HG02973 (cell line): ENCODE measurements around the gene SNX33.
"Not testable (repeated sequence)": the region's sequence is repeated elsewhere in the genome, so short reads cannot be mapped to it uniquely, and the experiment has no call there.

ENCODE experiments used
- ATAC-seq: cut with Tn5 transposase; IDR thresholded peaks from one replicate; pipeline ENCODE4 v1.9.1; 2021; ENCODE audit warnings: moderate library complexity; ENCODE audit not compliant: unreplicated experiment

The SNX33 gene

GRCh38 chr15:75697974-75698747, 50.4 kb downstream of the SNX33 start:
- ATAC-seq: not testable (repeated sequence)

- ATAC-seq: not testable (repeated sequence)
Measured at GRCh38 chr15:75699517-75699916, 51.8 kb downstream of the SNX33 start.

GRCh38 chr15:75699961-75700874, 52.5 kb downstream of the SNX33 start:
- not testable (repeated sequence) for ATAC-seq

- ATAC-seq: not testable (repeated sequence)
Measured at GRCh38 chr15:75701071-75702003, 53.6 kb downstream of the SNX33 start.

- ATAC-seq: no peak
Measured at GRCh38 chr15:75702436-75702835, 54.7 kb downstream of the SNX33 start.

- not testable (repeated sequence) for ATAC-seq
Measured at GRCh38 chr15:75703440-75704262, 55.9 kb downstream of the SNX33 start.

- ATAC-seq: no peak
Measured at GRCh38 chr15:75704263-75704615, 56.5 kb downstream of the SNX33 start.

- ATAC-seq: no peak
Measured at GRCh38 chr15:75704618-75705017, 56.9 kb downstream of the SNX33 start.

GRCh38 chr15:75705375-75705774, 57.7 kb downstream of the SNX33 start:
- ATAC-seq: not testable (repeated sequence)

- ATAC-seq: no peak
Measured at GRCh38 chr15:75705854-75706681, 58.4 kb downstream of the SNX33 start.

- no peak for ATAC-seq
Measured at GRCh38 chr15:75706682-75706954, 58.9 kb downstream of the SNX33 start.

- not testable (repeated sequence) for ATAC-seq
Measured at GRCh38 chr15:75709458-75709857, 61.7 kb downstream of the SNX33 start.

GRCh38 chr15:75710874-75711273, 63.2 kb downstream of the SNX33 start:
- not testable (repeated sequence) for ATAC-seq

- not testable (repeated sequence) for ATAC-seq
Measured at GRCh38 chr15:75711495-75711894, 63.8 kb downstream of the SNX33 start.
